CD4-positive, alpha-beta T cell treated with Interleukin-15 for 1 hour (primary cell): ENCODE results near the gene TRIM47.

Experiments used
- DNase-seq: peaks from one replicate; pipeline ENCODE4 v3.0.0-alpha.2; 2020

Gene TRIM47

DNA sequence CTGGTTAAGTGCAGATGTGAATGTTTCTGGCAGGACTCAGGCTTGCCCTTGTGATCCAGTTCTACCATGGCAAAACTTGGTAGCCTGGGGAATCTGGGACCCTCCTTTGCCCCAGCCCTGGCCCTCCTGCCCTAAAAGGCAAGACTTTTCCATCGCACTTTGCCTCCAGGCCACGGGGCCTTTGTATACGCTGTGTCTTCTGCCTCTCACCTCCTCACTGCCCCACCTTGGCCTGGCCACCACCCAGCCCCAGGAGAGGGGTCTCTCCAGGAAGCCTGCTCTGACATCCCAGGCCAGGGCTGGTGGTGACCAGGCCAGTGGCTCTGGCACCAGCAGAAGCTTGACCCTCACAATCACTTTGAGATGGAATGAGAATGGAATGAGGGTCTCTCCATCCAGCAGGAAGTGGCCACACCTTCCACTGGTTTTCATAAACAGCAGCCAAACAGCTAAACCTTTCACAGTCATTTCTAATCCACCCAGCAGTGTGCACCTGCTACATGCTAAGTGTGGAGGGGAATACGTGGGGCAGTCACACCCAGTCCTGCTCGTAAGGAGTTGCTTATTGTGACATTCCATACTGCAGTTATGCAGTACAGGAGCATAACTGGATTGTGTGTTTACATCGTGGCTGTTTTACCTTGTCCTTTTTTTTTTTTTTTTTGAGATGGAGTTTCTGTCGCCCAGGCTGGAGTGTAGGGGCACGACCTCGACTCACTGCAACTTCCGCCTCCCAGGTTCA lies 27.9 kb upstream of the TRIM47 start:
- no peak for DNase-seq

DNA sequence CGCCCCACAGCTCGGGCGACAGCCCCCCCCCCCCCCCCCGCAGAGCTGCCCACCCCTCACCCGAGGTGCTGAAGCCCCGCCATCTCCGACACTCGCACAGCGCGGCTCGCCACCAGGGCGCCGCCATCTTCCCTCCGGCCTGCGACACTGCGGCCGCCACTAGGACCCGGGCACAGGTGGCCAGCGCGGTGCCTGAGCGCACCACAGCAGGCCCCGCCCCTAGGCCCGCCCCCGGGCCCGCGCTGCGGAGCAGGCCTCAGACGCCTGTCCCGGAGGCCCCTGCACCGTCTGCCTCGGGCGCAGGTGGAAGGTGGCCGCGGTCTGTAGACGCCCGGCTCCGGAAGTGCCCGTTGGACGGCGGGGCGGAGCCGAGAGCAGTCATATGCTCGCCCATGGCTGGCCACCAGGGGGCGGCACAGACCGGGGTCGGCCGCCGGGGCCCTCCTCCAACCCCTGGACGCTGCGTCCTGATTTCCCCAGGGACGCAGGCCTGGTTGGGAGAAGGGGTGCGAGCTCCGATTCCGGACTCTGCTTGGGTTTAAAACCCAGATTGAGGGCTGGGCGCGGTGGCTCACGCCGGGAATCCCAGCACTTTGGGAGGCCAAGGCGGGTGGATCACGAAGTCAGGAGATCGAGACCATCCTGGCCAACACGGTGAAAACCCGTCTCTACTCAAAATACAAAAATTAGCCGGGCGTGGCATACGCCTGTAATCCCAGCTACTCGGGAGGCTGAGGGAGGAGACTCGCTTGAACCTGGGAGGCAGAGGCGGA lies 26.6 kb upstream of the TRIM47 start, which contains the start of gene MRPL38:
TSS of gene MRPL38 (minus strand) at position 136 of the 773 bp plus-strand sequence. CDS start at position 127, 9 bp downstream.
- DNase-seq = peak; percentile 97

DNA sequence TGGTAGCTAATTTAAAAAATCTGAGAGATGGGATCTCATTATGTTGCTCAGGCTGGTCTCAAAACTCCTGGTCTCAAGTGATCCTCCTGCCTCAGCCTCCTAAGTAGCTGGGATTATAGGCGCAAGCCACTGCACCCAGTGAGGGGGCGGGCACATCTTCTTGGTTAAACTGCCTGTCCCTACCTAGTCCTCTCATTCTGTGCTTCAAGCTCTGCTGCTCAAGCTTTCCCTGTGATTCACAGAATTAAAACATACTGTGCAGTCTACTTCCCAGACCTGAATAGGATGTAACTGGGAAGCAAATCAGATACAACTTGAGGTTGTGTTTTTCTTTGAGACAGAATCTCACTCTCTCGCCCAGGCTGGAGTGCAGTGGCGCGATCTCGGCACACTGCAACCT lies 24.0 kb upstream of the TRIM47 start:
- no peak for DNase-seq

DNA sequence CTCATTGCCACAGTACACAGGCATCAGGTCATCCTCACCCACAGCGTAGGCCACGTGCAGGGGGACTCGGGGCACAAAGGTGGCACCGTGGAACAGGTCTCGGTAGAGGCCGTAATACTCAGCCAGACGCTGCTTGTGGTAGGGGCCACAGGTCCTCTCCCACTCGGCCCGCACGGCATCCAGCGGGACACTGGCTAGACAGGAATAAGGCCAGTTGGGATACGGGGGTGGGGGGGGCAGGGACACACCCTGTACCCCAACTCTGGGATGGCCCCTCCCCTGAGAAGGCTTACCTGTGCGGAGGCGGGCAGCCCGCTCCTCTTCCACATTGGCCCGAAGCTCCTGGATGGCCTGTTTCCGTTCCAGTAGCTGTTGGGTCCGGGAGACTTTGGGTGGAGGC lies 23.3 kb upstream of the TRIM47 start:
- no peak for DNase-seq

DNA sequence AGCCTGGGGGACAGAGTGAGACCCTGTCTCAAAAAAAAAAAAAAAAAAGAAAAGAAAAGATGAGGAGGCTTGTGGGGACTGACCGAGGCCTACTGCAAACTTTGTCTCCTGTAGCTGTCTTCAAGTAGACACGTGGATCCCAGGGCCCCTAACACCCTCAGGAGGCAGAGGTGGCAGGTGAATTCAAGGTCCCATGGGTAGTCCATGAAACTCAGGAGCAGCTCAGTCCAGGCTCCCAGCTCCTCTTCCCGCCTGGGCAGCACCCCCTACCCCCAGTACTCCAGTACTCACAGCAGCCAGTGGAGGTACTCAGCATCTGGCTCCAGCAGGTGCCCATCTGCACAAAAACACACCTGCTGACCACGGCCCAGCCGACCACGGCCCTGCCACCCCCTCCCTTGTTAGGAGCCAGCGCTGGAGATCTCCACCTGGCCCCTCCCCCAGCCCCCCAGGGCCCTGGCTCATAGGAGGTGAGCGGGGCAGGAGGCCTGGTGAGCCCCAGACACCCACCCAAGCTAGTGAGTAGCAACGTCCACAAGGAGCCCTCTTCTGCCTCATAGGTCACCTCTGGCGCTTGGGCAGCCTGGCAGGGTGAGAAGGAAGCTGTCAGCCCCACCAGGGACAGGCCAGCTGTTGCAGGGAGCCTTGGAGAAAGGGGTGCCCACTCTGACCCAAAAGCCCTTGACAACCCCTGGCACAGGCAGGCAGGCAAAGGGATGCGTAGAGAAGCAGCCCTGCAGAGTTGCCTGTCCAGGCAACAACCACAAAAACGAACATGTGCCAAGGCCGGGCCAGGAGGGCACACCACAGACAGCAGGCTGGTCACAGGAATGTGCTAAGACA lies 22.5 kb upstream of the TRIM47 start:
- no peak for DNase-seq

DNA sequence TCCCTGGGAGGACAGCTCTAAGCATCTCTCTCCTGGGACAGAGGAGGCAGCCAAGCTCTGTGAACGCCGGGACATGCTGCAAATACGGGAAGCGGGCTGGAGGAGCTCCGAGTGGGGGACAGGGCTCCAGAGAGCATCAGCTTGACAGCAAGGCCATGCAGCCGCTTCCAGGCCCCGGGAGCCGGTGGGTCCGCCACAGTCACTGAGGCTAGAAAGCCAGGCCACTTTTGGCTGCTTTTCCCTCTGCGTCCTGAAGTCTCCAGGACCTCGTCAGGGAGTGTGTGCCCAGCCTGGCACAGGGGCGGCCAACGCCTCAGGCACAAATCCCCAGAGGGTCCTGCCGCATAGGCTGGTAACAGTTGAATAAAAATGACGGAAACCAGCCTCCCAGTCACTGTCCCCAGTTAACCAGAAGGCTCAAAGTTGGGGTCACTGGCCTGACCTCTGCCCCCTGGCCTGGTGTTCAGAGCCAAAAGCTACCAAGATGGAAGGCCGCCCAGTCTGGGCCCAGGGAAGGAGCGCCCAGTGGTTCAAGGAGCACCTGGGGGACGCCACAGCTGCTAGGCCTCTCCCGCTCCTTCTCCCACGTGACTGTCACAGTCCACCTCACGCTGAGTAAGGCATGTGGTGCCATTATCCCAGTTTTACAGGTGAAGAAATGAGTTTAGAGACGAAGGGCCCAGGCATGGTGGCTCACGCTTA lies 21.5 kb upstream of the TRIM47 start:
- DNase-seq = no peak

DNA sequence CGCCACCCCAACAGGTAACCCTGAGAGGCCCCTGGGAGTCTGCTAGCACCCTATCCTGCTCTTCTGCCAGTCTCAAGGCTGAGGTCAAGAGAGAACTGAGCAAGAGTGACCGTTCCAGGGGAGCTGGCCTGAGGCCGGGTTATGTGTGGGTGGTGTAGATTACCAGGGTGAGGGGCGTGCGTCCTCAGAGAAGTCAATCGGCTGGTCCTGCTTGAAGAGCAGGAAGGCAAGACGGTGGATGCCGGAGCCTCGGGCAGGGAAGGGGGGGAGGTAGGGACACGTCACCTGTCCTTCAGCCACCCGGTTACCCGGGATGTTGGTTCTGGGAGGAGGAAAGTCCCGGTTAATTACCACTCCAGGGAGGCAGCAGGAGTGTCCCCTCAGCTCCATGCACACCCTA lies 21.0 kb upstream of the TRIM47 start:
- DNase-seq = no peak

DNA sequence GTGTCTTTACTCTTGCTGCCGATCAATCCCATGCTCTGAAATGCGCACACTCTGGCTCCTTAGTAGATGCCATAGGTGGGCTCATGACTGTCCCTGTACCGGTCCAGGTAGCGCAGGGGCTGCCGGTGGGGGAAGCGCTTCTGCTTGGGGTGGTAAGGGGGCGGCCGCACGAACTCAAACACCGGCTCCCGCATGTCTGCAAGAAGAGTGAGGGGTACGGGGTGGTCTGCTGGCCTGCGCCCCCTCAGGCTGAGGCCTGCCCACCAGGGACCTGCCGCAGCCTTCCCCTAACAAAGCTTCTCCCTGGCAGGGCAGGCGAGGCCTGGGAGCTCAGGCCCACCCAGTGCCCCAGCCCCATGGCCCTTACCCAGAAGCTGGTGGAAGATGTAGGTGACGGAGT lies 20.4 kb upstream of the TRIM47 start:
- DNase-seq = no peak

DNA sequence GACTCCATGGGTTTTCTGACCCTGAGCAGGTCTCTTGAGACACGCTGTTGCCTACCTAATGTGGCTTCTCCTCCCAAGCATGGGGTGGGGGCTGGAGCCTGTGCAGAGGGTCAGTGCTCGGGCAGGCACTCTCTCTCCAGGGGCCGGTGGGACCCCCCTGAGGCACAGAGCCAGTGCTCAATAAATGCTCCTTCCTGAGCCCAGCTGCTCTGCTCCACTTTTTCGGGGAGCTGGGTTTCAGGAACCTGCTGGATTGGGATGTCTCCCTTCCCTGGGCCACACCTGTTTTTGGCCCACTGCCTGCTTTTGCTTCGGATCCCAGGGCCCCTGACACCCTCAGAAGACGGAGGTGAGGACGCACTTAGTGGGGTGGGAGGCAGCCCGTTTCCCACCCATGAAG lies 19.7 kb upstream of the TRIM47 start:
- no peak for DNase-seq

DNA sequence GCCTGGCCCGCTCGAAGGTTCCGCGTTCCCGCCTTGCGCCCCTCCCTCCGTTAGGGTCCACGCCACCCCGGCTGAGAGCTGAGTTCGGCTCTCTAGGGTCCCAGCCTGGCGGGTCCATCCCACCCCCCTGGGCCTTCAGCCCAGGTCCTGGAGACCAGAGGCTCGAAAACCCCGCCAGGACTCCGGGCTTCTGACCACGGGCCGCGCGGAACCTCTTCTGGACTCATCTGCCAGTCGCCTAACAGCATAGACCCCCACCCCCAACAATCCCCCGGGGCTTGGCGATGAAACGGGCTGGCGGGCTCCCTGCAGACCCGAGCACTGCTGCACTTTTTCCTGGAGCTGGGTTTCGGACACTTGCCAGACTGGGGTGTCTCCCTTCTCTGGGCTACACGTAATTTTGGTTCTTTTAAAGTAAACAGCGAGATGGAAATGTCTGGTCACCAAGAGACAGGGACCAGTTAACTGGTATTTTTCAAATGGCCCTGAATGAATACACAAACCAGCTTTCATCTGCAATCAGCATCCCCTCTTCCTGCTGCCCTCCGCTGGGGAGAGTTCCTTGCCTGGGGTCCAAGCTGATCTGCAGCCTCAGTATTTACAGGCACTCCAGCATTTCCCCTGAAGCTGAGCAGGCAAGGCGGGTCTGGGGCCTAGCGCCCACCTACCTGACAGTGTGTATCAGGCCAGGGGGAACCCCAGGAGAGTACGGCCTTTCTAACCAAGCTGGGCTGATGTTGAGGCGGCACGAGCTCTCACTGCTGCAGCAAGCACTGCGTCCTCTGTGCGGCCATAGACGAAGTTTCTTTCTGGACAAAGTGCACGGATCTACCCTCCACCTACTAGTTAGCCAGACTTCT lies 19.0 kb upstream of the TRIM47 start:
- DNase-seq = no peak

DNA sequence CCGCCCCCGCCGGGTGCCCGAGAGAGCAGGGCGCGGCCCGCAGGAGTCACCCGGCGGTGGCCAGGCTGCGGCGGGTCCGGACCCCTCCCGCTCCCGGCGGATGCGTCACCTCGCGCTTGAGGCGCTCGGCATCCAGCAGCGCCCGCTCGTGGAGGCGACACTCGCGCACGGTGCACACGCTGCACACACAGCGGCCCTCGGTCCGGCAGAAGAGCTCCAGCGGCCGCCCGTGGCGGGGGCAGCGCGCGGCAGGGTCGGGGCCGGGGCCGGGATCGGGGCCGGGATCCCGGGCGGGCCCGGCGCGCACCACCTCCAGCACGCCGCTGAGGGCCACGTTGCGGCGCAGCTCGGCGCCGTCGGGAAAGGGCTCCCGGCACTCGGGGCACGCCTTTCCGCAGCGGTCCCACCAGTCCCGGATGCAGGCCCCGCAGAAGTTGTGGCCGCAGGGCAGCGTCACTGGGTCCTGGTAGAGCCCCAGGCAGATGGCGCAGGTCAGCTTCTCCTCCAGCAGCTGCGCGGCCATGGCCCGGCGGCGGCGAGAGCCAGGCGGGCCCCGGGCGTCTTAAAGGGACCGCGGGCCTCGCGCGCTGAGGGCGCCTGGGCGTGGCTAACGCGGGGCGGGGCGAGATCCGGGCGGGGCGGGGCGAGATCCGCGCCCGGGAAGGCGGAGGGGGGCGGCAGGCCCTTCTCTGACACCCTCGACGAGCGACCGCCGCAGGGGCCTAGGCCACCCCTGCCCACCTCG lies 18.2 kb upstream of the TRIM47 start, which contains the start of gene TRIM65:
TSS of gene TRIM65 (minus strand) at position 537 of the 745 bp plus-strand sequence. CDS start at position 523, 14 bp downstream.
- DNase-seq = peak; percentile 84

DNA sequence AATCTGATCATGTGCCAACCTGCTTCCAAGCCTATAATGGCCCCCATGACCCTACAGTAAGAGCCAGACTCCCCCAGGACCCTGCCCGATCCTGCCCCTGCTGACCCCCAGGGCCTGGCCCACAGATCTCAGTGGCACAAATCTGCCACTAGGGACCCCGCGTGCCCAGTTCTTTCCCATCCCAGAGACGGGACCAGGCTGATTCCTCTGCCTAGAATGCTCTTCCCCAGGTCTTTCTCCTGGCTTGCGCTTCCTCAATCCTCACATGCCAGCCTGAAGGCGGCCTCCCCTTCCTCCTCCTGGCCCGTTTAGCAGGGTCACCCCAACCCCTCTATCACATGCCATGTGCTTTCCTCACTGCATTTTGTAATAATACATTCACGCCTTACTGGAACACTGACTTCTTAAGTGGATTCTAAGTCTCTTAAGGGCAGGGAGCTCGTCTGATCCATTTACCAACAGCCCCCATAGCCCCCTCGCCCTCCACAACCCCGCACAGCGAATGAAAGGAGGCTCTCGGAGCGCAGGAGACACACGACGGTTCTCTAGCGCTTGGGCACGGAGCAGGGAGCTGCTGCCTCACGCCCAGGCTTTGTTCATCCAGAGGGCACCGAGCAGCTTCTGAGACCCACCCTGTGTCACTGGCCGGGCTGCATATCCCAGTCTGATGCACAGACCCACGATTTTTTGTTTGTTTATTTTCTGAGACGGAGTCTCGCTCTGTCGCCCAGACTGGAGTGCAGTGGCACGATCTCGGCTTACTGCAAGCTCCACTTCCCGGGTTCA lies 17.2 kb upstream of the TRIM47 start:
- no peak for DNase-seq

DNA sequence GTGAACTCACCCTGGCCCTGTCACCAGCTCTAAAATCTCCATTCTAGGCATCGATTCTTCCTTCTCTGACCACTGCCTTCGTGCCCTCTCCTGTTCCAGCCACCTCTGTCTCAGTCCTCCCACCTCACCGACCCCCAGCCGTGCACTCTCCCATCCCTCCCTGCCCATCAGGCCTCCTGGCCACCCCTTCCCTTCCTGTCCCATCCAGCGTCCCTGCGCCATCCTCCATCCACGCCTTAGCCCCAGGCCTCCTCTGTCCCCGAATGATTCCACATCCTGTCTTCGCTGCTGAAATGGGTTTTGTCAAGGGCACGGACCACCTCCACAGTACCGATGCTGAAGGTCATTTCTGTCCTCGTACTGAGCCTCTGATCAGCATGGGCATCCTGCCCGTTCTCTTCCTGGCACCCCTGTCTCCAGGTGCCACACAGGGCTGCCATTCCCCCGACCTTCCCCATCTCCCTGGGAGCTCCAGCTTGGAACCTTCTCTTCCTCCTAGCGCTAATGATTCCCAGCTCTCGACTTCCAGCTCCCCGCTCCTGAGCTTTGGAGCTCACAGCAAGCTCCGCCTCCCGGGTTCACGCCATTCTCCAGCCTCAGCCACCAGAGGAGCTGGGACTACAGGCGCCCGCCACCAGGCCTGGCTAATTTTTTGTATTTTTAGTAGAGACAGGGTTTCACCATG lies 15.8 kb upstream of the TRIM47 start:
- DNase-seq = no peak

DNA sequence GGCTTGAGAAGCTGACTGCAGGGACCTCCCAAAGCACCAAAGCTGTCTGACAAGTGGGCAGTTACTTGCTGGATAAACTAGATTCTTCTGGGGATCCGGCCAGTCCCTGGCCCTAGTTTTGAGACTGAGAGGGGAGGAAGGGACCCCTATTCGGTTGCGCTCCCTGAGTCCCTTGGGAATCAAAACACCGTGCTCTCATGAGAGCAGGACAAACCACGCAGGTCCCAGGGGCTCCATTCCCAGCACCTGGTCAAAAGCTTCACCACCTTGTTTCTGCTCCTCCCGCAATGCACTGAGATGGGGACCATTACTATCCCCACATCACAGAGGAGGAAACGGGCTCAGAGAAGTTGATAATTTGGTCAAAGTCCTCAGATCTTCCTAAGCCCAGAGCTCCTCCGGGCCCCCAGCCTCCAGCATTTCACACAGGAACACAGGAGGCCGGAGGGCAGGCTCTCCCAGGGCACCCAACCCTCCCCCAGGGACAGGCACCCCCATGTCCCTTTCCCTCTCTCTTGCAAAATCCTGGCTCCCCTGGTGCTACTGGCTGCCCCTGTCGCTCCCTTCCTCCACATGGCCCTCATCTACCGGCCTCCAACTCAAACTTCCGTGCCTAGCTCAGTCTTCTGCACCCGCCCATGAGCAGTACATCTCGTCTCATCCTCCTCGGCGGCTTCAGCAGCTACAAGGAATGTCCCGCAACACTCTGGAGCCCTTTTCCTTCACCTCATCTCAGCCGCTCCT lies 15.1 kb upstream of the TRIM47 start:
- DNase-seq = no peak

DNA sequence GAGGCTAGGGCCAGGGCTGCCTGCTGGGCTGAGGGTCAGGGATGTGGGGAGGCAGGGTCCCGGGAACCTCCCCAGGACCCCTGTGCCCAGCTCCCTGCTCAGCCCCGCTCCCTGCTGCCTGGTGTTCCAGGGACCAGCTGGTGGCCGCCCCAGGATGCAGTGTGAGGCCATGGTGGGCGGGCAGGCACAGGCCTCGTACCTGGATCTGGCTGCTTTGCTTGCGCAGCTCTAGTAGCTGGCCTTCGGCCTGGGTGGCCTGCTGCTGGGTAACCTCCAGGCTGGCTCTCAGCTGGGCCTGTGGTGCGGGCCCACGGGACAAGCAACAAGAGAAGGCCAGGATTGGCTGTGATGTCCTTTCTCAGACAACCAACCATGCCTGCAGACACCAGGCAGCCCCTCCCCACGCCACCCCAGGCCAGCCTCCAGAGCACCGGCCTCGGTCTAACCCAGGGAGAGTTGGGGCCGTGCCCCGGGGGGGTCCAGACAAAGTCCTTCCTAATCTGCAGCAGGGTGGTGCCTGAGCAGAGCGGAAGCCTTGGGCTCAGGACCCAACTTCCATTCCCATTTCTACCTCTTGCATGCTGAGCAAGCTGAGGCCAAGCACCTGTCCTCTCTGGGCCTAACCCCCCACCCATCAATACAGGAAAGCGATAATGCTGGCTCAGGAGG lies 14.3 kb upstream of the TRIM47 start:
- DNase-seq = no peak

DNA sequence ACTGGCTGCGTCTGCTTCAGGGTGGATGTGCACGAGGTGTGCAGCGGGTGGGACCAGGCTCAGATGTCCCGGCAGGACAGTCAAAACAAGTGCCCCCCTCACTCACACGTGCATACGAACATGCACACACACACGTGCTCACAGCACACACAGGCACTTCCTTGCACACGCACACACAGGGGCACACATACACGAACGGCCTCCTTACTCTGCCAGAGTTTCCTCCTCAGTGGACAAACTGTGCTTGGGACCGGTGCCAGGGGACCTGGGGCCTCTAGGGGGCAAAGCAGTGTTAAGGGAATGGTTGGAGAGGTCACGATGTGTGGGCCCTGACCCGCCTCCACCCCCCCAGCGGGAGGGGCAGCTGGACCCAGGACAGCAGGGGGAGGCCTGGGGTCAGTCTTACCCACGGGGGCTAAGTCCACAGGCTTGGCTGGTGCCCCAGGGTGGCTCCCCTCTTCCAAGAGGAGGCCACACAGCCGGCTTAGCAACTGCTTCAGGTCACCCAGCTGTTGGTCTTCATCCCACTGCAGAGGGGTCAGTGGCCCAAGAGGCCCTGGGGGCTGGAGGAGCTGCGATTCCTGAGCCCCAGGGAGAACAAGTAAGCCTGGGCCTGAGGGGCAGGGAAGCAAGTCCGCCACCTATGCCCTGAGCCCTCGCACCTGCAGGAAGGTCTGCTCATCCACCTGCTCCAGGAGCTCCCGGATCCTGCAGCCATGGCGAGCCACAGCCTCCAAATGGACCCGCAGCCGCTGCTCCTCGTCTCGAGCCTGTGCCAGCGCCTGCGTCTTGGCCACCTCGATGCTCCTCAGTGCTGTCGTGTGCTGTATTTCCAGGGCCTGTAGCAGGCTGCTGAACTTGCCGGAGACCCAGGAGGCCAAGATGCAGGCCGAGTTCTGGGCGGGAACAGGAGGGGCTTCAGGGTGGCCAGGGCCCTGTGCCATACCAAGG lies 13.5 kb upstream of the TRIM47 start:
- no peak for DNase-seq
